GM19467 (cell line): Measurements from ENCODE around the gene GDPGP1.

ENCODE experiments used
- ATAC-seq: cut with Tn5 transposase; IDR thresholded peaks from one replicate; pipeline ENCODE4 v1.9.1; 2021; ENCODE audit warnings: mild to moderate bottlenecking, moderate library complexity; ENCODE audit not compliant: unreplicated experiment

Gene GDPGP1

DNA sequence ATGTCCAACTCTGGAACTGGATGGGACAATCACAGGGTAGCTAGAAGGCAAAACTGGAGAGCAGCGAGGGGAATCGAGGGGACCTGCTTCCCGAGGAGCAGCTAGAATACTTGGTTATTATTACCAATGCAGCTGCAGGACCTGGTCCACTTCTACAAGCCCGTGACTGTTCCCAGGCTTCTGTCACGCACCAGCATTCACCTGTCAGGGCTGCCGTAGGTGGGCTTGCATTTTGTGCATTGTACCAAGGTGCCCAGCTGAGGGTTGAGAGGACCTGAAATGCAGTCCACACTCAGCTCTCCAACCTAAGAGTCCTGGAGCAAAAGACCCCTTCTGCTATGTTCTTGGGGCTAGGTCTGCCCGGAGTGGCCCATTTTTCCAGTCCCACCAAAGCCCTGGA, 30.5 kb upstream of the GDPGP1 start:
- ATAC-seq = no peak

DNA sequence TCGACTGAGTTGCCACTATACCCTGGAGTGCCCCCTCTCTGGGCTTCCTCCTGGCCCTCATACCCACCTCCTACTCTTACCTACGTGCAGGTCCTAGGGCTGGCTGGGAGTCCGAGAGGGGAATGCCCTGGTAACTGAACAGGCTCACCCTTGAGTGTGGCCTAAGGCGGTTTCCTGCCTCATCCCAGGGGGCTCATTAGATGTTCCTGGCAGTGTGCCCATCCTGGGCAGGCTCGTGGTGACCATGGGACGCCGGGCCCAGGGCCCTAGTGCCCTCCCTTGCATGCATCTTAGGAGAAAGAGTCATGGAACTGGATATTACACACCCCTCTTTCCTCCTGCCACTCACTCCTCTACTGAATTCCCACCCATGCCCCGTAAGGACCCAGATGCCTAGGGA, 30.1 kb upstream of the GDPGP1 start:
- ATAC-seq = no peak

DNA sequence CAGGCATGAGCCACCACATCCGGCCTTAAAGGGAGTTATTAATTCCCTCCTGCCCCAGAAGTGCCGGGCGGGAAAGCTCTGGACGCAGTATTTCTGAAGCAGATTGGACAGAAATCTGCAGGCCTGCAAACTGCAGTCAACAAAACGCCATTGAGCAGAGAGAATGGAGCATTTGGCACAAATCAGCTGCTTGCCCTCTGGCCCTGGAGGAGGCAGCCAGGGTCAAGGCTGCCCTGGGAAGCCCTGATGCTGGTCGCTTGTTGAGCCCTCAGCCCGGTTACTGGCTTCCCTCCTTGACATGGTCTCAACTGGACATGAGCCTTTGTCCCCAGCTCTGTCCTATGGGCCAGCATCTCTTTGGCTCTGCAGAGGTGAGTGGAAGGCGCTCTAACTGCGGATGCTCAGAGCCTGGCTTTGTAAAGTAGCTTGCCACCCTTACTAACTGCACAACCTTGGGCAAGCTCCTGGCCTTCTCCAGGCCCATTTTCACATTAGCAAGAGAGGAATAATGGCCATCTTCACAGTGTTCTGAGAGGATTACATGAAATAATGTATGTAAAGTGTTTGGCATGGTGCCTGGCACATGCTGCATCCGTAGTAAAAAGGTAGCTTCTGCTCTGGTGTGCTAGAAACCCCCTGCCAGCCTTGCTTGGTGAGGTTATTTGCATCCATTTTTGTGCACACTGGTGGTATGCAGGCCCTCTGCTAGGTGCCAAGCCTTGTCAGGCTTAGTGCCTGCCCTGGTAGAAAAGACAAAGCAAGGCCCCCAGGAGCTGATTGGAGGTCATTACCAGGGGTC, 28.8 kb upstream of the GDPGP1 start:
- ATAC-seq = no peak

DNA sequence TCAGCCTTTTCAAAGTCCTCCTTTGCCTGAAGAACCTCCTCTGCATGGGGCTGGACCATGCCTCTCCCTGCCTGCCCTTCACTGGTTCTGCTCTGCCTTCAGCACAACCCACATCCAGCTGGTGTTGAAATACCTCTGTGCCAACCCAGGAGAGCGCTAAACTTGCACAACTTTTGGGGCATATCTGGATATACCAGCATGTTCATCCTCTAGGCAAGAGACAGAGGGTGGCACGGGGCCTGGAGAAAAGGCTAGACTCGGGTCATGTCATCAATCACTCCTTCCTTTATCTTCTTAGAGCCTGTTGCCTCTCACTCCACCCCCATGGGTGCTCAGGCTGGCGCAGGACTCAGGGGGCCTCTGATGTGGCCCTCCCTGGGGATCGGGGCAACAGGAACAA, 28.1 kb upstream of the GDPGP1 start:
- no peak for ATAC-seq

DNA sequence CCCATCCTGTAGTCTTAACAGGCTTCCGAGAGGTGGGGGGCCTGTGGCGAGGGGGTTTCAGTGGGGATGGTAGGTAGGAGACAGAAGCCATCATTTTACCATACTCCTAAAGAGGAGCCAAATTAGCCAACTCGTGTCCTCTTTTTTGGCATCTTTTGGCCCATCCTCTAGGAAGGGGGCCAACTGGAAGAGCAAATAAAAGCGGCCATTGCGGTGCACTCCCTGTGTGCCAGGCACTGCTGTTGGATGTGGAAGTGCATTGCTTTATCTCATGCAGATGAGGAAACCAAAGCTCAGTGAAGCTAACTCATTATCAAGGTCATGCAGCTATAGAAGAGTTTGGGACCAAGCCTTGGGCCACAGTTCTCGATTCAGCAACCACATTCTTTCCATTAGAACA, 26.8 kb upstream of the GDPGP1 start:
- no peak for ATAC-seq

DNA sequence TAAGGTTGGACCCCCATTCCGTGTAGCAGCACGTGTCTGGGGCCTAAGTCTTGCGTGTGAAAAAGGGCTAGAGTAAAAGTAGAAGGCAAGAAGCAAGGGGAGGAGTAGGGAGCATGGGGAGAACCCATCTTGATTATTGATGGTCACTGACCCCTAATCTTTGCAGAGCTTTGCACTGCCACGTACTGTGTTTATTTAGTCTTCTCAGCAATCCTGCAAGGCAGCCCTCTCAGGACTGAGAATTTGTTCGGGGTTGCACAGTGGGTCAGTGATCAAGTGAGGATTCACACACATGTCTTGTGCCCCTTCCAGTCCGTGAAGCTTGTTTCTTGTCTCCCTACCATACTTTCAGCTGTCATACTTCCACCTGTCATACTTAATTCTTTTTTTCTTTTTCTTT, 25.7 kb upstream of the GDPGP1 start:
- no peak for ATAC-seq

DNA sequence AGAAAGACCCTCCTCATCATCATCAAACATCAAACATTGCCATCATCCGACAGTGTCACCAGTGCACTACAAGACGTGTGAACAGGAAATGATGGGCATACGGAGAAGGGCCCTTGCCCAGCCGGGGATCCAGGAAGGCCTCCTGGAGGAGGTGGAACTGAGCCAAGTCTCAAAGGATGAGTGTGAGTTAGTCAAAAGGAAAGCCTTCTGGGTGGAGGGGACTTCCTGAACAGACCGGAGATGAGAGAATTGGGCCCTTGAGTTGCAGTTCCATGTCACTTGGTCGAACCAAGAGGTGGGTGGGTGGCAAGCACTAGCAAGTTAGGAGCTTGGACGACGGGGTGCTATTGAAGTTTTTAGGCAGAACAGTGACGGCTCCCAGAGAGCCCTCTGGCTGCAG, 24.4 kb upstream of the GDPGP1 start:
- no peak for ATAC-seq

DNA sequence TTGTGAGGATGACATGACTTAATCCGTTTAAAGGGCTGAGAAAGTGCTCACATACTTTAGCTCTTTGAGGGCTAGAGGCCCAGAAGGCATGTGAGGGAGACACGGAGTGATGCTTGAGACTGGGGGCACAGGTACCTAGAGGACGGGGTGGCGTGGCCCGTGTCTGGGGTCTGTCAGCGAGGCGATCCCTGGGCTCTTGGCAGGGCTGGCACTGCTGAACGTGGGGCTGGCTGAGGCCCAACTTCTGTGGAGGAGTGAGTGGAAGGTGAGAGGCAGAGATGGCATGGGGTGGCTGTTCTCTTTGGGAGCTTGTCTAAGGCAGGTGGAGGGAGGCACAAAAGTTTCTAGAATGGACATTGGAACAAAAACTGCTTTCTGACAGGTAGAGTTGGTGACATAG, 23.4 kb upstream of the GDPGP1 start:
- no peak for ATAC-seq

DNA sequence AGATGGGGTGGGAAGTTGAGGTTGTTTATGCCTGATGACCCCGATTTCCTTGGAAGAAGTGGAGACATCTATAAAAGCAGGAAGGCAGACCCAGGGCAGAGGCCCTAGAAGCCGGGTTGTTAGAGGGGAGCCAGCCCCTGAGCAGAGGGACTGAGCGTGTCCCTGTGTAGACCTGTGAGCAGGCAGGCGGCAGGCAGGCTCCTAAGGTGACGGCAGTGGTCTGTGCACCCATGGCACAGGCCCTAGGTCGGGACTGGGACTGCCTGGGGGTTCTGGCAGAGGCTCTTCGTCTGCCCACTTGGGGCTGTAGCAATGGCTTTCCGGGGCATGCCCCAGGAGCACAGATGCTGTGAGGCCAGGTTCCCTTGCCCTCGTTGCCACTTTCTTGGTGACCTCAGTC, 23.0 kb upstream of the GDPGP1 start:
- ATAC-seq = no peak

DNA sequence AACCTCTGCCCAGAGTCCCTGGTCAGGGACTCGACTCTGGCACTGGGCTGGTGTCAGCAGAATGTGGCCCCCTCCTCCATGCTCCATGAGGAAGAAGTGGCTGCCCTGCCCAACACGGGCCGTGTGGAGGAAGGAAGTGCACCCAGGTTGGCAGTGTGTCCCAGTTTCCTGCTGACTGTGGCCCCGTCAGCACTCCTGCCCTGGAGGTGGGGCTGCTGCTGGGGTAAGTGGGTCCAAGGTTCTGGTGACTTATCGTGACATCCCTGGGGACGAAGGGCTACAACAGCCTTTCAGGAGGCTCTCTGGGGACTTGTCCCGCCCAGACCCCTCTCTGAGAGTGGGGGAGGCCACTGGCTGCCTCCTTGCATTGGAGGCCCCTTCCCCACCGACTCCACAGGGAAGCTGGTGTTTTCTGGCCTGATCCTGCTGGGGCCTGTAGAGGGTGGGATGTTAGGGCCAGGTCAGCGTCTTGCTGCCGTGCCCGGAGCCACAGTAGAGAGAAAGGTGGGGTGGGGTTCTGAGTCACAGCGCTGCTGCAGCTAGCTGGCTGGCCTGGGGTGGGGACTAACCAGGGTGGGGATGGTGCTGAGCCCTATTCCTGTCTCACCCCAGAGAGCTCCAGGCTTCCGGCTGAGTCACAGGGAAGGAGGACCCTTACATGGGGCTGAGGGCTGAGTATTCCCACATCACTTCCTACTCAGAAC, 22.4 kb upstream of the GDPGP1 start:
- no peak for ATAC-seq

DNA sequence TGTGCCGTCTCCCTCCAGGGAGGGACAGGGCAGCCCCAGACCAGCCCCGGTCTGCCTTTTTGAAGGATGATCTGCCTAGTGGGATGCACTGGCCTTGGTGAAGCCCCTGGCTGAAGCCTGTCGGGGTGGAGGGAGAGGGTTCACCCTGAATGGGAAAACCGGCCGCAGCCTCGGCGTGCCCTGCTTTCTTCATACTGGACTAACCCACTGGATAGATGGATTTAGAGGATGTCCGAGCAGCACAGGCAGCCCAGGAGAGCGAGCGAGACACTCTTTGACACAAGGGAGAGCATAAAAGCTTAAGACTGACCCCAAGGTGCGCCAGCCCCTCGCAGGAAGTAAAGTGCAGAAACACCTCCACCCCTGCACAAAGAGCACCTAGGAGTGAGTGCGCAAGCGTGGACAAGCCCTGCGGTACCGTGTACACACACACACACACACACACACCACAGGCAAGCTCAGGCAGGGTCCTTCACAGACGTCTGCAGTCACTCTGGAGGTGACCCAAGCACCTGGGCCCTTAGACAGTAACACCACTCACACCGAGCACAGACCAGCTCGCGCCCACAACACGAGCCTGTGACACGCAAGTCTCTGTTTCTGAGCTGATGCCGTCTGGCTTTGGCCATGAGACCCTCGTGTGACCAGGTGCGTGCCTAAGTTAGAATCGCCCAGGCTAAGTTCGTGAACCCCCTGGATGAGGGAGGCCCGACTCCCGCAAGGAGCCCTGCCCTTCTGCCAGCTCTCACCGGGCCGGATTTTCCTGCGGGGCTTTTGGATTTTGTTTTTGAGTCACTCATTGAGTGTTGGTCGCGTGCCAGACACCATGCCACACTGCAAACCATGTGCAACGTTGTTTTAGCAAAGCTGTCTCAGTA, 21.5 kb upstream of the GDPGP1 start:
- no peak for ATAC-seq

DNA sequence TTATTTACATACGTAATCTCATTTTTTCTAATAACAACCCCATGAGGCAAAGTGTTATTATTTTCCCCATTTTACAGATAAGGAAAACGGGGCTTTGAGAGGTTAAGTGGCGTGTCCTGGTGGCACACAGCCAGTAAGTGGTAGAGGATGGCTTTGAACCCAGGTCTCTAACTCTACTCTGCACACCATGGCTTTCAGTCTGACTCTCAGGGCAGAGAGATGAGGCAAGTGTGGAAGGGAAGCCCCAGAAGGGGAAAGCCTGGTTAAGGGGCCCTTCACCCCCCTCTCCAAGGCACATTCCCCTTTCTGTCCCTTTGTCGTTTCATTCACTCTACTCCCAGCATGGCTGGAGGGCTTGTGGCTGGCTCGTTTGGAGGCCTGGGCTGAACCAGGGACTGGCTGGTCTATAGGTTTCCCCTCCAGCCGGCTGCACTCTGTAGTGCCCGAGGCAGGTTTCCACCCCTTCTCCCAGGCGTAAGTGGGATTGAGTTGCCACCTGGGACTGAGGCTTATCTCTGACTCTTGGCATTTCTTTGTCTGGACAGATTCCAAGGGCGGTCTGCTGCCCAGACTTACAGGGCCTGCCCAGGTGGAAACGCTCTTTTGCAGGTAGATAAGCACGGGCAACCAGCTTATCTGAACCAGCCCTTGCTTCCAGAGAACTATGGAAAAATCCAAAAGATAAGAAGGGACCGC, 20.7 kb upstream of the GDPGP1 start:
- ATAC-seq = no peak

DNA sequence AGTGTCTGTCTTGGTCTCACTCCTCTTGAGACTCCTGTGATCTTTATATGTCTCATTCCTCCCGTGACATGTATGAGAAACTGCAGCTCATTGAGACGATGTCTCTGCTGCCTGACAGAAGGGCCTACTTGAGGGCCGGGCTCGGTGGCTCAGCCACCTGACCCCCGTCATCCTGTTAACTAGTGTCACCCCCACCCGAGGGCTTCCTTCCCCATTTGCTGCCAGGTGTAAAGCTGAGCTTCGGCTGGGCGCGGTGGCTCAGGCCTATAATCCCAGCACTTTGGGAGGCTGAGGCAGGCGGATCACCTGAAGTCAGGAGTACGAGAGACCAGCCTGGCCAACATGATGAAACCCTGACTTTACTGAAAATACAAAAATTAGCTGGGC, 20.2 kb upstream of the GDPGP1 start:
- ATAC-seq = no peak

DNA sequence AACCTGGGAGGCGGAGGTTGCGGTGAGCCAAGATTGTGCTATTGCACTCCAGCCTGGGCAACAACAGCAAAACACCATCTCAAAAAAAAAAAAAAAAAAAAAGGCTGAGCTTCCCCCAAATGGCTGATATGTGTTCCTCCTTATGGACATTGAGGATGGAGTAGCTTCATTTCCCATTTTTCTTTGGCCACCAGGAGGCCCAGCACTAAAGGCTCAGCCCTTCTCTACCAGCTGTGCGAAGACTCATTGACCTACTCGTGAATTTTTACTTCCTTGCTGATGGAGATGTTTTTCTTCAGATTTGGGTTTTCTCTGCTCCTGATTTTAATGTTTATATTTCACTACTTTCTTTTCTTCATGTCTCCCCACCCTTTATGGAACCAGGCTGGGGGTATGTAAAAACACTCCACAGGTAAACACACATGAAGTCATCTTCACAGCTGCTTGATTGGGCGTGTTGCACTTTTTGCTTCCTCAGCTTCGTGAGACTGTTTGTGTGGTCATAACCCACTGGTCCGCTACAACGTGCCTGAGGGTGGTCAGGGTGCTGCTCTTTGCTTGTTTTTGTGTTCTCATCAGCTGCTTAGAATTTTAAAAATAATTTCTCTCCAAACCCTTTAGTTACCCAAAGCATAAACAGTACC, 19.3 kb upstream of the GDPGP1 start:
- ATAC-seq = no peak

DNA sequence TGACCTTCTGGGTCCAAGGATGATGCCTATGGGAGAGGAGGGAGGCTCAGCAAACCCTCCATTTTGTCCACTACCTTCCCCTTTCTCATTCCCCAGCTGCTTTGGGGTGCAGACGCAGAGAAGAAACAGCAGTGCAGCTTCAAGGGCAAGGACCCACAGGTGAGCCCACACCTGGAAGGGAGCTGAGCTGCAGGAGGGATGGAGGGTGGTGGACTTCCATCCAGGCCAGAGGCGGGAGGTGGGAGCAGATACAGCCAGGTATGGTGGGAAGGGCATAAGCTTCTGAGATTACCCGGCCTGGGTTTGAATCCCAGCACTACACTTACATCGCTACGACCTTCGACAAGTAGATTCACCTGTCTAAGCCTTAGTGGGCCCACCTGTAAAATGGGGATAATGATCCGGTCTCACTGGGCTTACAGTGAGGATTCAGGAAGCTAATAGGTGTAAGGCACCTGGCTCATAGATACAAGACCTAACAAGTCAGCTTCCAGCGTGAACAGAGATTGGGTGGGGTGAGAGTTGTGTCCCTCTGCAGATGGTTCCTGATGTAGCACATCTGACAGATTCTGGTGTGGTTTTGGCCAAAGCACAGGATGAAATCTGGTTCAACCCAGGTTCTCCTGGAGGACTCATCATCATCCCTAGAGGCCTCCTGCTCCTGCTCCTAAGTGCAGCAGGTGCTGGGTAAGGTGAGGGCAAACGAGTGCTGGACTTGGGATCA, 16.2 kb upstream of the GDPGP1 start:
- no peak for ATAC-seq

DNA sequence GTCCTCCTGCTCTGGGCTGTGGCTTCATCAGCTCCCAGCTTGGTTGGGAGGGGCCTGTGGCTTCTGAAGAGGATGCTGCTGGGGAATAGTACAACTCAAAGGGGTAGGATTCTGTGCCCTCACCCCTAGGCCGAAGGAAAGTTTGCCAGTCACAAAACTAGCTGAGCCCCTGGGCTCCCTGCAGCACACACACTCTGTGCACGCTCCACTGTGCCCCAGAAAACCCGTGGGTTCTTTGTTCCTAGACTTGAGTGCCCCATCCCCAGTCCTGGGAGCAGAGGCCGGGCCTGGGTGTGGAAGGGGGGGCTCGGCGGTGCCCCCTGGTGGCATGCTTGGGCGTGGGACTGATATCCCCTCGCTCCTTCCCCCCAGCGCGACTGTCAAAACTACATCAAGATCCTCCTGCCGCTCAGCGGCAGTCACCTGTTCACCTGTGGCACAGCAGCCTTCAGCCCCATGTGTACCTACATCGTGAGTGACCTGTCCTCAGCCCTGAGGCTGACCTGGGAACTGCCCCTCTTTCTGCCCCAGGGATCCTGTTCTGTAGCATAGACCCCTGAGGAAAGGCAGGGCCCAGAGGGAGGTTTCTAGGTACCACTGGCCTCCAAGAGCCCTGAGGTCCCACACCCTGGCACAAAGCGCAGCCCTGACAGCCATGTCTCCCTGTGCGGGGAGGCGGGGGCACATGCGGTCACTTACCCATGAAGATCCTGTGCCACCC, 14.4 kb upstream of the GDPGP1 start:
- no peak for ATAC-seq

DNA sequence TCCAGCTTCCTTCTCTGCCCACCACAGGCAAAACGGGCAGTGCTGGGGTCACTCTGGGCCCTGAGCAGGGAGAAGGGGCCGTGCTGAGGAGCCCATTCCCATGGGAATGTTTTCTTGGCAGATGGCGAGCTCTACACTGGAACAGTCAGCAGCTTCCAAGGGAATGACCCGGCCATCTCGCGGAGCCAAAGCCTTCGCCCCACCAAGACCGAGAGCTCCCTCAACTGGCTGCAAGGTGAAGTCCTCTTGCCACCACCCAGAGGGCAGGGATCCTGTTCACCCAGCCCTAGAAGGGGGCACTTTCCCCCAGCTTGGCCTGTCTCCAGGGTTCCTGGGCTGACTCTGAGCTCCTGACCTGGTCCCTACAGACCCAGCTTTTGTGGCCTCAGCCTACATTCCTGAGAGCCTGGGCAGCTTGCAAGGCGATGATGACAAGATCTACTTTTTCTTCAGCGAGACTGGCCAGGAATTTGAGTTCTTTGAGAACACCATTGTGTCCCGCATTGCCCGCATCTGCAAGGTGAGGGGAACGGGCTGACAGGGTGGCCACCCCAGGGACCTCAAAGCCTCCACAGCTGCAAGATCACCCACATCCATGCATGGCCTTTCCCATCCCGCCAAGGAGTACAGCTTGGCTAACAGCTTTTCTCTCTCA, 12.6 kb upstream of the GDPGP1 start:
- no peak for ATAC-seq

DNA sequence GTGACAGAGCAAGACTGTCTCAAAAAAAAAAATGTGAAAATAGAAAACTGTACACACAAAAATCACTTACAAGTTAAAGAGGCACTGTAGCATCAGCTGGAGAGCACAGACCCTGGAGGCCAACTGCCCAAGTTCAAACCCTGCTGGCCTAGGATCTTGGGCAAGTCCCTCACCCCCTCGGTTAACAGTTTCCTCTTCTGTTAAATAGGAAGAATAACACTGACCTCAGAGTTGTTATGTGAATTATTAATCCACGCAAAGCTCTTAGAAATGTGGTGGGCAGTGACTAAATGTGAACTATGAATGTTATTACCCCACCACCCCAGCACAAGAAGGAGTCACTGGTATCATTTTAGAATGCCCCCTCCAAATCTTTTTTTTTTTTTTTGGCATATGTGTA, 11.5 kb upstream of the GDPGP1 start:
- ATAC-seq = no peak
